OCI-LY3 (cell line): ENCODE data around the gene COG8.

ENCODE experiments used
- EZH2phosphoT487 ChIP-seq: fragments of 200-600 bp; shearing (Covaris generic); IDR thresholded peaks from 2 replicates; pipeline ENCODE4 v1.6.1; 2018; ENCODE audit warnings: antibody characterized with exemption, mixed run types, low read depth
- TF ChIP-seq, protein P1 (sequence below): fragments of 200-600, 300-600 bp; sonication (generic); IDR thresholded peaks from 2 replicates; pipeline ENCODE4 v1.5.1; 2014; ENCODE audit warnings: antibody characterized with exemption, low read length, low read depth

DNA sequence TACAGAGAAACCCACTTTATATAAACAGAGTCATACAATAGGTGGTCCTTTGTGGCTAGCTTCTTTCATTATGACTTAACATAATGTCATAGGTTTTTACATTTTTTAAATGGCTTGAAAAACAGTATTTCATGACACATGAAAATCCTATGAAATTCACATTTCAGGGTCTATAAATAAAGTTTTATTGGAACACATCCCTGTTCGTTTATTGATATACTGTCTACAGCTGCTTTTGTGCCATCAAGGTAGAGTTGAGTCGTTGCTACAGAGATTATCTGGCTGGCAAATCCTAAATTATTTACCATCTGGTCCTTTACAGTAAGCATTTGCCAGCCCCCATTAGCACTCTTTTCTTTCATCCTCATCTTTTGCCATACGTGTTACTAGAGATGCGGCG lies 25.9 kb downstream of the COG8 start:
- TF ChIP-seq, protein P1, sequence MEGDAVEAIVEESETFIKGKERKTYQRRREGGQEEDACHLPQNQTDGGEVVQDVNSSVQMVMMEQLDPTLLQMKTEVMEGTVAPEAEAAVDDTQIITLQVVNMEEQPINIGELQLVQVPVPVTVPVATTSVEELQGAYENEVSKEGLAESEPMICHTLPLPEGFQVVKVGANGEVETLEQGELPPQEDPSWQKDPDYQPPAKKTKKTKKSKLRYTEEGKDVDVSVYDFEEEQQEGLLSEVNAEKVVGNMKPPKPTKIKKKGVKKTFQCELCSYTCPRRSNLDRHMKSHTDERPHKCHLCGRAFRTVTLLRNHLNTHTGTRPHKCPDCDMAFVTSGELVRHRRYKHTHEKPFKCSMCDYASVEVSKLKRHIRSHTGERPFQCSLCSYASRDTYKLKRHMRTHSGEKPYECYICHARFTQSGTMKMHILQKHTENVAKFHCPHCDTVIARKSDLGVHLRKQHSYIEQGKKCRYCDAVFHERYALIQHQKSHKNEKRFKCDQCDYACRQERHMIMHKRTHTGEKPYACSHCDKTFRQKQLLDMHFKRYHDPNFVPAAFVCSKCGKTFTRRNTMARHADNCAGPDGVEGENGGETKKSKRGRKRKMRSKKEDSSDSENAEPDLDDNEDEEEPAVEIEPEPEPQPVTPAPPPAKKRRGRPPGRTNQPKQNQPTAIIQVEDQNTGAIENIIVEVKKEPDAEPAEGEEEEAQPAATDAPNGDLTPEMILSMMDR, result no peak
- TF ChIP-seq EZH2phosphoT487, result no peak
